H1 (cell line): ENCODE data around the gene GABRD. TPM values are rescaled to one million over a fixed set of nuclear protein-coding genes. Genes with fewer than 3 reads are reported as not detected.

Experiments
- CTCF ChIA-PET: fragments of 300-600 bp; sonication (Branson Sonifier 250); formaldehyde crosslinking; loops from one replicate; lab custom pipeline; 2021; ENCODE audit not compliant: partially characterized antibody; lab: Charles Lee
- POLR2A ChIA-PET: fragments of 300-600 bp; sonication (Branson Sonifier 250); formaldehyde crosslinking; loops from one replicate; lab custom pipeline; 2021; ENCODE audit warnings: inconsistent platforms; ENCODE audit not compliant: partially characterized antibody; lab: Charles Lee
- DNase-seq, 2 experiments: peaks; one replicate each; pipeline versions ENCODE4 v3.0.0 to v3.0.0-alpha.2; 2010 to 2022; ENCODE audit warnings: low spot score in 2 of 2, low read depth in 1 of 2, mixed read lengths in 1 of 2
- FAIRE-seq: peaks from 2 replicates; lab custom pipeline; 2011; peaks lifted over from hg19 to GRCh38; lab: Jason Lieb, UNC
- H2AFZ ChIP-seq: 2 replicates; pipeline ENCODE4 v1.8.1; 2012; ENCODE audit warnings: low read length, inconsistent platforms
- H2AK5ac ChIP-seq: 2 replicates; pipeline ENCODE4 v1.6.1; 2013; ENCODE audit warnings: low read depth, low read length
- H2BK120ac ChIP-seq: replicated peaks from 2 replicates; pipeline ENCODE3; 2013; ENCODE audit warnings: low read depth, low read length, inconsistent platforms
- H2BK12ac ChIP-seq: 2 replicates; pipeline ENCODE4 v1.6.1; 2013; ENCODE audit warnings: low read depth, low read length
- H2BK15ac ChIP-seq: 2 replicates; pipeline ENCODE4 v1.6.1; 2013; ENCODE audit warnings: low read length
- H2BK20ac ChIP-seq: 2 replicates; pipeline ENCODE4 v1.6.1; 2013; ENCODE audit warnings: low read length
- H2BK5ac ChIP-seq: 2 replicates; pipeline ENCODE4 v1.6.1; 2013; ENCODE audit warnings: low read depth, low read length
- H3K14ac ChIP-seq: 2 replicates; pipeline ENCODE4 v1.6.1; 2013; ENCODE audit warnings: inconsistent platforms; ENCODE audit not compliant: insufficient read length
- H3K18ac ChIP-seq: 2 replicates; pipeline ENCODE4 v1.6.1; 2013; ENCODE audit warnings: low read length; ENCODE audit errors: extremely low read depth
- H3K23ac ChIP-seq: 2 replicates; pipeline ENCODE4 v1.6.1; 2013; ENCODE audit warnings: inconsistent platforms; ENCODE audit not compliant: insufficient read length
- H3K23me2 ChIP-seq: 2 replicates; pipeline ENCODE4 v1.6.1; 2013; ENCODE audit warnings: low read depth, low read length
- H3K27ac ChIP-seq: 2 replicates; pipeline ENCODE4 v1.6.1; 2011; ENCODE audit warnings: low read depth, low read length, inconsistent platforms
- H3K27me3 ChIP-seq, 4 experiments: replicated peaks in 1 of 4; 1 replicate in 1 of 4; 2 replicates in 3 of 4; pipeline versions ENCODE4 v1.6.1 to v1.8.1; 2011 to 2013; ENCODE audit warnings: low read length in 3 of 4, mild to moderate bottlenecking in 3 of 4, inconsistent platforms in 2 of 4, mixed read lengths in 2 of 4, moderate library complexity in 1 of 4; ENCODE audit not compliant: control insufficient read depth in 3 of 4, insufficient read depth in 3 of 4; ENCODE audit errors: extremely low read depth in 1 of 4
- H3K36me3 ChIP-seq, 4 experiments: 2 replicates each; pipeline versions ENCODE4 v1.6.1 to v1.8.1; 2011 to 2013; ENCODE audit warnings: mild to moderate bottlenecking in 4 of 4, low read length in 3 of 4, moderate library complexity in 2 of 4, control low read depth in 1 of 4, inconsistent platforms in 1 of 4; ENCODE audit not compliant: insufficient read depth in 4 of 4, control insufficient read depth in 2 of 4
- H3K4ac ChIP-seq: replicated peaks from 2 replicates; pipeline ENCODE3; 2013; ENCODE audit warnings: low read length, low read depth, mixed read lengths, inconsistent platforms; ENCODE audit not compliant: insufficient read length
- H3K4me1 ChIP-seq, 4 experiments: replicated peaks in 1 of 4; 1 replicate in 1 of 4; 2 replicates in 3 of 4; pipeline versions ENCODE4 v1.6.1 to v1.8.1; 2011 to 2013; ENCODE audit warnings: low read length in 3 of 4, inconsistent platforms in 2 of 4, mixed read lengths in 1 of 4; ENCODE audit not compliant: insufficient read depth in 4 of 4, control insufficient read depth in 3 of 4
- H3K4me2 ChIP-seq, 2 experiments: 2 replicates each; pipeline versions ENCODE4 v1.6.1 to v1.8.1; 2011 to 2013; ENCODE audit warnings: low read depth in 2 of 2, low read length in 2 of 2, control low read depth in 1 of 2, inconsistent platforms in 1 of 2, mild to moderate bottlenecking in 1 of 2; ENCODE audit not compliant: insufficient read depth in 1 of 2
- H3K4me3 ChIP-seq, 4 experiments: fragments of 200-600, 300-600 bp in 1 of 4; sonication (generic), shearing (Covaris generic), sonication (Bioruptor Twin) in 1 of 4; 2 replicates each; pipeline versions ENCODE4 v1.5.1 to v1.8.1; 2011 to 2016; ENCODE audit warnings: low read length in 4 of 4, low read depth in 3 of 4, control low read depth in 2 of 4, inconsistent platforms in 2 of 4, mild to moderate bottlenecking in 2 of 4, mixed read lengths in 1 of 4, moderate library complexity in 1 of 4; ENCODE audit not compliant: insufficient read depth in 2 of 4; ENCODE audit errors: extremely low read depth in 1 of 4
- H3K56ac ChIP-seq: replicated peaks from 2 replicates; pipeline ENCODE3; 2013; ENCODE audit warnings: low read depth, mild to moderate bottlenecking, mixed read lengths, low read length, inconsistent platforms; ENCODE audit not compliant: insufficient read length
- H3K79me1 ChIP-seq: 2 replicates; pipeline ENCODE4 v1.6.1; 2013; ENCODE audit warnings: low read depth, low read length, control low read depth
- H3K79me2 ChIP-seq, 2 experiments: 2 replicates each; pipeline versions ENCODE4 v1.6.1 to v1.8.1; 2012 to 2013; ENCODE audit warnings: low read length in 2 of 2, mild to moderate bottlenecking in 2 of 2, inconsistent platforms in 1 of 2; ENCODE audit not compliant: insufficient read depth in 2 of 2, control insufficient read depth in 1 of 2
- H3K9ac ChIP-seq, 4 experiments: replicated peaks in 1 of 4; 1 replicate in 1 of 4; 2 replicates in 3 of 4; pipeline versions ENCODE4 v1.6.1 to v1.8.1; 2011 to 2013; ENCODE audit warnings: low read depth in 3 of 4, low read length in 3 of 4, control low read depth in 2 of 4, mild to moderate bottlenecking in 2 of 4, moderate library complexity in 2 of 4, inconsistent platforms in 1 of 4; ENCODE audit errors: extremely low read depth in 1 of 4
- H3K9me3 ChIP-seq, 2 experiments: 2 replicates each; pipeline versions ENCODE4 v1.6.1 to v1.8.1; 2012 to 2013; ENCODE audit warnings: mild to moderate bottlenecking in 2 of 2, moderate library complexity in 2 of 2, control low read depth in 1 of 2, inconsistent platforms in 1 of 2, low read depth in 1 of 2, low read length in 1 of 2, mixed read lengths in 1 of 2; ENCODE audit not compliant: insufficient read depth in 2 of 2
- H4K20me1 ChIP-seq, 2 experiments: replicated peaks in 1 of 2; 2 replicates each; pipeline versions ENCODE3 to v1.8.1; 2011 to 2013; ENCODE audit warnings: inconsistent platforms in 2 of 2, low read length in 2 of 2, mild to moderate bottlenecking in 1 of 2; ENCODE audit not compliant: insufficient read depth in 2 of 2, control insufficient read depth in 1 of 2
- H4K5ac ChIP-seq: 2 replicates; pipeline ENCODE4 v1.6.1; 2013; ENCODE audit warnings: low read length, low read depth, mixed read lengths, inconsistent platforms; ENCODE audit not compliant: insufficient read length
- H4K8ac ChIP-seq: 2 replicates; pipeline ENCODE4 v1.8.0; 2013; ENCODE audit warnings: mild to moderate bottlenecking, moderate library complexity, low read length, inconsistent platforms; ENCODE audit not compliant: insufficient read depth; ENCODE audit errors: extremely low read depth
- H4K91ac ChIP-seq: replicated peaks from 2 replicates; pipeline ENCODE3; 2013; ENCODE audit warnings: low read length, mixed read lengths, inconsistent platforms; ENCODE audit not compliant: insufficient read length
- CBX5 ChIP-seq: fragments of 300-800, 300-1000 bp; sonication (generic); IDR thresholded peaks from 2 replicates; pipeline ENCODE4 v1.7.1; 2016; ENCODE audit warnings: antibody characterized with exemption, low read length, low read depth
- KDM5A ChIP-seq: fragments of 200-600 bp; IDR thresholded peaks from 2 replicates; pipeline ENCODE4 v1.7.1; 2012; ENCODE audit warnings: mild to moderate bottlenecking, low read length, inconsistent platforms, mixed read lengths
- PHF8 ChIP-seq: fragments of 200-600 bp; sonication (generic); conservative IDR thresholded peaks from 2 replicates; pipeline ENCODE4 v1.7.1; 2012; ENCODE audit warnings: low read depth, mild to moderate bottlenecking, inconsistent platforms, low read length, moderate library complexity
- POLR2A ChIP-seq, 2 experiments: IDR thresholded peaks; 1 replicate in 1 of 2; 2 replicates in 1 of 2; pipeline ENCODE4 v1.6.1; 2011; ENCODE audit warnings: low read depth in 2 of 2, low read length in 2 of 2, mild to moderate bottlenecking in 2 of 2; ENCODE audit errors: control extremely low read depth in 1 of 2
- SIN3A ChIP-seq, 2 experiments: IDR thresholded peaks in 1 of 2; conservative IDR thresholded peaks in 1 of 2; 2 replicates each; pipeline ENCODE4 v1.6.1; 2011 to 2012; ENCODE audit warnings: low read length in 2 of 2, improper control_type of control experiment in 1 of 2, low read depth in 1 of 2, mild to moderate bottlenecking in 1 of 2
- YY1 ChIP-seq: IDR thresholded peaks from 2 replicates; pipeline ENCODE4 v1.6.1; 2011; ENCODE audit warnings: low read depth, mild to moderate bottlenecking, low read length
- WGBS, 2 experiments: shearing (Covaris generic) in 1 of 2; methylation state at CpG; one replicate each; pipeline versions ENCODE4 v1.1.6 to v1.1.7; 2013 to 2015; ENCODE audit warnings: low lambda C conversion rate in 2 of 2, mixed read lengths in 2 of 2, inconsistent platforms in 1 of 2, low coverage in 1 of 2, missing lambda C conversion rate in 1 of 2; ENCODE audit not compliant: insufficient replicate concordance in 2 of 2, insufficient coverage in 1 of 2, insufficient read length in 1 of 2; ENCODE audit errors: extremely low coverage in 1 of 2, missing lambda C conversion rate in 1 of 2; 5-methylcytosine and 5-hydroxymethylcytosine counted together
- polyA plus RNA-seq, 7 experiments: library from polyadenylated mRNA; depleted of rRNA in 3 of 7; stranded (reverse) in 5 of 7; unstranded in 2 of 7; fragments of >200 nt in 5 of 7; fragments of 200-250 nt in 2 of 7; gene quantifications; 1 replicate in 5 of 7; 2 replicates in 1 of 7; 4 replicates in 1 of 7; pipeline versions ENCODE4 v1.2.1 to v1.2.3, GENCODE V29; 2011 to 2013; ENCODE audit warnings: missing spikeins in 2 of 7, mixed read lengths in 2 of 7
- total RNA-seq: library from RNA; stranded (reverse); fragmentation: NEBNext Ultra II Directional; extraction: Animal tissue kit (Norgen Biotek cat#: 25700); gene quantifications from 2 replicates; pipeline ENCODE4 v1.2.1, GENCODE V29; 2021

Gene GABRD
- total and polyA plus RNA-seq, 2 of the 8 experiments (the other 6 are each of a cell fraction or from before 2014, with no cell fraction given), result 1.8 to 3.0 TPM

- no peaks in the 10 kb centered on the region; the same call in 1 of the 2 replicates for H3K23me2 ChIP-seq
- CTCF ChIA-PET, result interaction anchor here (1.2 to 8.8 kb wide), 9 partner anchors 9 to 97 kb away, joined by 3 to 249 read pairs (median 8); no protein-coding TSS in a partner anchor
- TF ChIP-seq SIN3A (conservative IDR thresholded peaks at IDR 0.05 in 1 of 2, IDR thresholded peaks at IDR 0.05 in 1 of 2; ENCODE audit: low read depth in 1 of 2, low read length in 2 of 2) (no peak), POLR2A (IDR thresholded peaks at IDR 0.05; ENCODE audit: control extremely low read depth in 1 of 2, low read depth in 2 of 2, low read length in 2 of 2) (no peak), CBX5 (no peak), PHF8 (no peak), KDM5A (no peak), YY1 (no peak)
These were observed 22.2 kb downstream of the GABRD start for GRCh38 chr1:2041305-2041704.

More at GRCh38 chr1:2041305-2041704, 22.2 kb downstream of the GABRD start:
- FAIRE-seq, result no peak
- DNase-seq, result no peak
- Histone ChIP-seq H3K79me2 (no peaks in the 10 kb centered on the region), H3K4ac (no peak overlapping the region), H3K27me3 (peaks cover 0 to 7% (median 0%) of the 10 kb centered on the region in 4 experiments; a peak in 3 of 7 replicates), H3K79me1 (no peaks in the 10 kb centered on the region), H4K20me1 (peaks cover 0 to 3% of the 10 kb centered on the region in 2 experiments), H4K8ac (no peak overlapping the region), H2BK15ac (no peak overlapping the region), H3K36me3 (no peaks in the 10 kb centered on the region), H3K23ac (no peak overlapping the region), H4K91ac (no peak overlapping the region), H2AK5ac (no peak overlapping the region), H3K4me3 (no peak overlapping the region), H3K27ac (no peak overlapping the region), H4K5ac (no peak overlapping the region), H3K9me3 (no peaks in the 10 kb centered on the region), H2BK20ac (no peak overlapping the region), H3K18ac (no peak overlapping the region), H2AFZ (no peak overlapping the region), H2BK12ac (no peak overlapping the region), H3K4me2 (no peak overlapping the region), H3K14ac (no peak overlapping the region), H2BK5ac (no peak overlapping the region), H3K4me1 (peaks cover 0 to 4% (median 1%) of the 10 kb centered on the region in 4 experiments; a peak in 5 of 7 replicates), H3K9ac (no peak overlapping the region), H3K56ac (no peak overlapping the region), H2BK120ac (no peak overlapping the region)
- 89% methylated on average over 15 of the region's 15 CpGs; no CpG with 5 or more reads in 1 of the 2 experiments for WGBS, 2 experiments
- POLR2A ChIA-PET, result no interaction called here
